Measurements from ENCODE around the gene HLA-C.

HLA-C gene

DNA sequence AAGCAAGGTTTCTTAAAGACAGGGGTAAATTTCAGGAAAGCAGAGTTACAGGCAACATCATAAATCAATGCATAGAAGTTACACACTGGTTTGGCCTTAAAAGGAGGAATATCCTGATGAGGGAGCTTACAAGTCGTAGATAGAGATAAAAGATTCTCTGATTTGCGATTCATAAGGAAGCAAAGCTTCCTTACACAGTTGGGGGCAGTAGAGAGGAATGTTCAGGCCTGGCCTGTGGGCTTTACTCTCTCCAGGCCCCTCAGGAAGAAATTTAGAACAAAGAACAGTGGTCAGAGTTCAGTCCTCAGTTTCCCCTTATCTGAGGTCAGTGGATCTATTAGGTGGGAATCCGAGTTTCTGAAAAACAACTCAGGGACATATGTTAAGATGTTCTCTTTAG is 19.3 kb downstream of the HLA-C start:
- Histone ChIP-seq H3K79me2 (ENCODE audit: insufficient read depth, low read length) (no peaks in the 10 kb centered on the region), H3K9me2 (replicated peaks; ENCODE audit: low read depth, low read length) (no peaks in the 10 kb centered on the region), H3K27me3 (ENCODE audit: insufficient read depth, low read length, poor library complexity, severe bottlenecking) (no peaks in the 10 kb centered on the region), H2AFZ (ENCODE audit: low read length) (no peak overlapping the region), H3K4me1 (ENCODE audit: insufficient read depth, low read length, poor library complexity, severe bottlenecking) (no peaks in the 10 kb centered on the region), H3K4me3 (ENCODE audit: low read length, poor library complexity, severe bottlenecking) (no peak overlapping the region), H3F3A (ENCODE audit: low read depth) (no peaks in the 10 kb centered on the region), H4K20me1 (ENCODE audit: insufficient read depth, low read length, poor library complexity, severe bottlenecking) (no peaks in the 10 kb centered on the region), H3K9me3 (ENCODE audit: insufficient read depth, low read depth, low read length) (peaks cover 7% of the 10 kb centered on the region; the same call in 1 of the 2 replicates), H3K4me2 (ENCODE audit: low read depth, low read length, poor library complexity, severe bottlenecking) (no peak overlapping the region), H3K9ac (ENCODE audit: low read depth, low read length, poor library complexity, severe bottlenecking) (no peak overlapping the region), H3K36me3 (ENCODE audit: insufficient read depth, low read length) (no peaks in the 10 kb centered on the region)
- no peak for TF ChIP-seq EZH2phosphoT487 (IDR thresholded peaks at IDR 0.05; ENCODE audit: borderline replicate concordance)
- TF ChIP-seq, protein P1, sequence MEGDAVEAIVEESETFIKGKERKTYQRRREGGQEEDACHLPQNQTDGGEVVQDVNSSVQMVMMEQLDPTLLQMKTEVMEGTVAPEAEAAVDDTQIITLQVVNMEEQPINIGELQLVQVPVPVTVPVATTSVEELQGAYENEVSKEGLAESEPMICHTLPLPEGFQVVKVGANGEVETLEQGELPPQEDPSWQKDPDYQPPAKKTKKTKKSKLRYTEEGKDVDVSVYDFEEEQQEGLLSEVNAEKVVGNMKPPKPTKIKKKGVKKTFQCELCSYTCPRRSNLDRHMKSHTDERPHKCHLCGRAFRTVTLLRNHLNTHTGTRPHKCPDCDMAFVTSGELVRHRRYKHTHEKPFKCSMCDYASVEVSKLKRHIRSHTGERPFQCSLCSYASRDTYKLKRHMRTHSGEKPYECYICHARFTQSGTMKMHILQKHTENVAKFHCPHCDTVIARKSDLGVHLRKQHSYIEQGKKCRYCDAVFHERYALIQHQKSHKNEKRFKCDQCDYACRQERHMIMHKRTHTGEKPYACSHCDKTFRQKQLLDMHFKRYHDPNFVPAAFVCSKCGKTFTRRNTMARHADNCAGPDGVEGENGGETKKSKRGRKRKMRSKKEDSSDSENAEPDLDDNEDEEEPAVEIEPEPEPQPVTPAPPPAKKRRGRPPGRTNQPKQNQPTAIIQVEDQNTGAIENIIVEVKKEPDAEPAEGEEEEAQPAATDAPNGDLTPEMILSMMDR (conservative IDR thresholded peaks at IDR 0.05; ENCODE audit: low read length) = peak; percentile 46

DNA sequence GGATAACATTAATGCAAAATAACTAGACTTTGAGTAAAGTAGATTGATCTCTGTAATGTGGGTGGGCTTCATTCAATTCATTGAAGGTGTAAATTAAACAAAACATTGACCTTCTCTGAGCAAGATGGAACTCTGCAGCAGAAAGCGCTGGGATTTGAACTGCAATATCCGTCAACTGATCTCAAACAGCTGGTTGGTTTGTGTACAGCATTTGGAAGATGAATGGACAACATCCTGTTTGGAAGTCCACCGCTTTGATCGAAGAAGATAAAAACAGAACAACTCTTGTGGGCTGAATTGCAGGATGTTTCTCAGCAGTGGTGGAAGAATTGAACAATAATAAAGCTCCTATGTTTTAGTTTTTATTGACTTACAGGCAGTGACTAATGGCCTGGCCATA is 20.6 kb downstream of the HLA-C start:
- Histone ChIP-seq H2AFZ (ENCODE audit: low read length) (no peak overlapping the region), H3K4me2 (ENCODE audit: low read depth, low read length, poor library complexity, severe bottlenecking) (no peak overlapping the region), H3K4me1 (ENCODE audit: insufficient read depth, low read length, poor library complexity, severe bottlenecking) (no peaks in the 10 kb centered on the region), H3K9me3 (ENCODE audit: insufficient read depth, low read depth, low read length) (peaks cover 8% of the 10 kb centered on the region), H3F3A (ENCODE audit: low read depth) (no peaks in the 10 kb centered on the region), H4K20me1 (ENCODE audit: insufficient read depth, low read length, poor library complexity, severe bottlenecking) (no peaks in the 10 kb centered on the region), H3K79me2 (ENCODE audit: insufficient read depth, low read length) (no peaks in the 10 kb centered on the region), H3K9ac (ENCODE audit: low read depth, low read length, poor library complexity, severe bottlenecking) (no peak overlapping the region), H3K36me3 (ENCODE audit: insufficient read depth, low read length) (no peaks in the 10 kb centered on the region), H3K4me3 (ENCODE audit: low read length, poor library complexity, severe bottlenecking) (no peak overlapping the region), H3K9me2 (replicated peaks; ENCODE audit: low read depth, low read length) (no peaks in the 10 kb centered on the region), H3K27me3 (ENCODE audit: insufficient read depth, low read length, poor library complexity, severe bottlenecking) (no peaks in the 10 kb centered on the region)
- no peak for TF ChIP-seq EZH2phosphoT487 (IDR thresholded peaks at IDR 0.05; ENCODE audit: borderline replicate concordance)
- TF ChIP-seq, protein P1 (conservative IDR thresholded peaks at IDR 0.05; ENCODE audit: low read length) = no peak

DNA sequence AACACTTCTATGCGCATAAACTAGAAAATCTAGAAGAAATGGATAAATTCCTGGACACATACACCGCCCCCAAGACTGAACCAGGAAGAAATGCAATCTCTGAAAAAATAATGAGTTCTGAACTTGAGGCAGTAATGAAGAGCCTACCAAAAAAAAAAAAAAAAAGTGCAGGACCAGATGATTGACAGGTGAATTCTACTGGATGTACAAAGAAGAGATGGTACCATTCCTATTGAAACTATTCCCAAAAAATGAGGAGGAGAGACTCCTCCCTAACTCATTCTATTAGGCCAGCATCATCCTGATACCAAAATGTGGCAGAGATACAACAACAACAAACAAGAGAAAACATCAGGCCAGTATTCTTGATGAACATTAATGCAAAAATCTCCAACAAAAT is 22.7 kb downstream of the HLA-C start:
- no peaks in the 10 kb centered on the region for H3F3A ChIP-seq (ENCODE audit: low read depth)

More for the DNA sequence above, 22.7 kb downstream of the HLA-C start:
- no peaks in the 10 kb centered on the region for H3K9me2 ChIP-seq (replicated peaks; ENCODE audit: low read depth, low read length)
- no peak overlapping the region for H3K4me2 ChIP-seq (ENCODE audit: low read depth, low read length, poor library complexity, severe bottlenecking)
- no peaks in the 10 kb centered on the region for H3K36me3 ChIP-seq (ENCODE audit: insufficient read depth, low read length)
- H4K20me1 ChIP-seq (ENCODE audit: insufficient read depth, low read length, poor library complexity, severe bottlenecking) = no peaks in the 10 kb centered on the region
- peaks cover 8% of the 10 kb centered on the region for H3K4me1 ChIP-seq (ENCODE audit: insufficient read depth, low read length, poor library complexity, severe bottlenecking)
- no peak for TF ChIP-seq EZH2phosphoT487 (IDR thresholded peaks at IDR 0.05; ENCODE audit: borderline replicate concordance)
- TF ChIP-seq, protein P1 (conservative IDR thresholded peaks at IDR 0.05; ENCODE audit: low read length) = no peak
- no peak overlapping the region for H3K4me3 ChIP-seq (ENCODE audit: low read length, poor library complexity, severe bottlenecking)
- no peaks in the 10 kb centered on the region for H3K79me2 ChIP-seq (ENCODE audit: insufficient read depth, low read length)
- H2AFZ ChIP-seq (ENCODE audit: low read length) = no peak overlapping the region
- no peak overlapping the region for H3K9ac ChIP-seq (ENCODE audit: low read depth, low read length, poor library complexity, severe bottlenecking)
- peaks cover 8% of the 10 kb centered on the region for H3K9me3 ChIP-seq (ENCODE audit: insufficient read depth, low read depth, low read length)
- no peaks in the 10 kb centered on the region for H3K27me3 ChIP-seq (ENCODE audit: insufficient read depth, low read length, poor library complexity, severe bottlenecking)

Measured in Loucy (cell line).